ENCODE results near the gene AMOT.

The AMOT gene

DNA sequence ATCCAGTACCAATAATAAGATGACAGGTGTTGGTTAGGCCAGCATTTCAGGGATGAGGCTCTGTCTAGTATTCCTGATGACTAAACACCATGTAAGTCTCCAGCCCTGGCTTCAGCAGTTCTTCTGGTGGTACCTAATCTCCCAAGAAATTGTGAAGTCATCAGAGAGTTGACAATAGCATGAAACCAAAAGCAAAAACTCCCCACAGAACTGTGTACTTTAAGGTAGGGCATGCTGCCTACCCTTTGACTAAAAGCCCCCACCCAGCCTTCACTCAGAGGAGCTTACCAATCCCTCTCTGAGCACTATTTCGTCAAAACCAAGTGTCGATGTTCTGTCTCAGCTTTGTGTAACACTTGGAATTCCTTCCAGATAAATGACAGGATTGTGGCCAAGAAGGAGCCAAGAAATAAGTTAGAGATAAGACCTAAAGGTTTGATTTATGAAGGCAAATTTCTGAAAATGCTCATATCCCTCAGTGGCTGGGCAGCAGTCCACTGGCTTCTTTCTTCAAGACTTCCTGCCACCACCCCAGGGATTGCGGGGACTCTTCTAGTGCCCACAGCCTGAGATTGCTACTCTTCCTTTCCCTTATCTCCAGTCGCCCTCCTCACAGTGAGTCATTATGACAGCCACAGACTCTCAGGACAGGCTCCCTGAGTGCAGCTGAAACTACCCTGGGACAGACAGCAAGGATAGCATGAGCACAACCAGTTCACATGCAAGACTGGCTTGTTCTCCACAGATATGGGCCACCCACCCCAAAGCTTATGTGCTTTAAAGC, 93.6 kb downstream of the AMOT start:
- DNase-seq (ENCODE audit: low spot score), result no peak

DNA sequence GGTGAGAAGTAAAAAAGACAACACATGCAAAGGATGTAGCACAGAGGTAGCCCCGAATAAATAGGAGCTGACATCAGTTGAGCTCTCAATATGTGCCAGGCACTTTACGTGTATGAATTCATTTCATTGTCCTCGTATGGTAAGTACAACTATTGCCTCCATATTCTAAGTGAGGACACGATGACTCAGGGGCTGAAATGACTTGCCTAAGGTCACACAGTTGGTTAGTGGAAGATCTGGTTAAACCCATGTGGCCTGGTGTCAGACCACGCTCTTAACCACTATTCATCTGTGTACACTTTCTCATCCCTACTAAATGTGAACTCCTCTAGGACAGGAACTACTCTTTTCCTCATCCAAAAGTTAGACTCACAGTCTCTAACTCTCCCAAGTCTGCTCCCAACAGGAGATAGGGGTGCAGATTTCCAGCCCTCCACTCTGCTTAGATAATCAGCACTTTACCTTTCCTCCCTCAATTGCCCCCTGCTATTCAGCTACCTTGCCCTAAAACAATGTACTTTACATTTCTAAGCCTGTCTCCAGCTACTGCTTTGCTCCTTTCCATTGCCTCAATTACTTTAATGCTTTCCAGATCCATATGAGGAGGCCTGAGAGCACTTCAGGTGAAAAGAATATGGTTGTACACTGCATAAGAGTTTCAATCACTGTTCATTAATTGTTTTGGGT, 102.1 kb downstream of the AMOT start:
- TF ChIP-seq, protein P1, sequence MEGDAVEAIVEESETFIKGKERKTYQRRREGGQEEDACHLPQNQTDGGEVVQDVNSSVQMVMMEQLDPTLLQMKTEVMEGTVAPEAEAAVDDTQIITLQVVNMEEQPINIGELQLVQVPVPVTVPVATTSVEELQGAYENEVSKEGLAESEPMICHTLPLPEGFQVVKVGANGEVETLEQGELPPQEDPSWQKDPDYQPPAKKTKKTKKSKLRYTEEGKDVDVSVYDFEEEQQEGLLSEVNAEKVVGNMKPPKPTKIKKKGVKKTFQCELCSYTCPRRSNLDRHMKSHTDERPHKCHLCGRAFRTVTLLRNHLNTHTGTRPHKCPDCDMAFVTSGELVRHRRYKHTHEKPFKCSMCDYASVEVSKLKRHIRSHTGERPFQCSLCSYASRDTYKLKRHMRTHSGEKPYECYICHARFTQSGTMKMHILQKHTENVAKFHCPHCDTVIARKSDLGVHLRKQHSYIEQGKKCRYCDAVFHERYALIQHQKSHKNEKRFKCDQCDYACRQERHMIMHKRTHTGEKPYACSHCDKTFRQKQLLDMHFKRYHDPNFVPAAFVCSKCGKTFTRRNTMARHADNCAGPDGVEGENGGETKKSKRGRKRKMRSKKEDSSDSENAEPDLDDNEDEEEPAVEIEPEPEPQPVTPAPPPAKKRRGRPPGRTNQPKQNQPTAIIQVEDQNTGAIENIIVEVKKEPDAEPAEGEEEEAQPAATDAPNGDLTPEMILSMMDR (IDR thresholded peaks at IDR 0.05; ENCODE audit: extremely low read depth, missing control alignments), result no peak
- no peak for DNase-seq (ENCODE audit: low spot score)

More for the DNA sequence above, 93.6 kb downstream of the AMOT start:
- TF ChIP-seq, protein P1 (IDR thresholded peaks at IDR 0.05; ENCODE audit: extremely low read depth, missing control alignments), result no peak

DNA sequence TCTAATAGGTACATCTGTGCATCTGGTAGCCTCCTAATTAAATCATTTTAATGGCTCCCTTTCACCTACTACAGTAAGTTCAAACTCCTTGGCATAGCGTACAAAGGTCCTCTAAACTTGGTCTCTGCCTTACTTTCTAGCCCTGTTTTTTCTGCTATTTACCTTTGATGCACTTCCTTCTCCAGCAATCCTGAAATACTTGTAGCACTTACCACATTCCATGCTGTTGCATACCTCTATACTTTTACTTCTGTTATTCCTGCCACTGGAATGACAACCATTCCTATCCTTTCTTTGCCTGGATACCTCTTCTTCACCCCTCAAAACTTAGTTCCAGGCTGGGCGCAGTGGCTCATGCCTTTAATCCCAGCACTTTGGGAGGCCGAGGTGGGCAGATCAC, 104.3 kb downstream of the AMOT start:
- TF ChIP-seq, protein P1 (IDR thresholded peaks at IDR 0.05; ENCODE audit: extremely low read depth, missing control alignments), result no peak
- no peak for DNase-seq (ENCODE audit: low spot score)

DNA sequence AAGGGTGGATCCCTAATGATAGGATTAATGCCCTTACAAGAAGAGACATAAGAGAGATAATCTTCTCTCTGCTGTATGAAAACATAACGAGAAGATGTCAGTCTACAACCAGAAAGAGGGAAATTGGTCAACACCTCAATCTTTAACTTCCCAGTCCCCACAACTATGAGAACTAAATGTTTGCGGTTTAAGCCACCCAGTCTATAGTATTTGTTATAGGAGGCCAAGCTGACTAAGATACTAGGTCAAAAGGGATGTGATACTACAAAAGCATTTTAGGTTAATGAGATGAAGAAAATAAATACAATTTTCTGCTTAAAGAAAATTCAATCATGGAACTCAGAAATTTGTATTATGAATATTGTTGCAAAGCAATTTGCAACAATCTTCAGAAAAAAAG, 105.5 kb downstream of the AMOT start:
- DNase-seq (ENCODE audit: low spot score), result no peak
- TF ChIP-seq, protein P1 (IDR thresholded peaks at IDR 0.05; ENCODE audit: extremely low read depth, missing control alignments), result no peak

DNA sequence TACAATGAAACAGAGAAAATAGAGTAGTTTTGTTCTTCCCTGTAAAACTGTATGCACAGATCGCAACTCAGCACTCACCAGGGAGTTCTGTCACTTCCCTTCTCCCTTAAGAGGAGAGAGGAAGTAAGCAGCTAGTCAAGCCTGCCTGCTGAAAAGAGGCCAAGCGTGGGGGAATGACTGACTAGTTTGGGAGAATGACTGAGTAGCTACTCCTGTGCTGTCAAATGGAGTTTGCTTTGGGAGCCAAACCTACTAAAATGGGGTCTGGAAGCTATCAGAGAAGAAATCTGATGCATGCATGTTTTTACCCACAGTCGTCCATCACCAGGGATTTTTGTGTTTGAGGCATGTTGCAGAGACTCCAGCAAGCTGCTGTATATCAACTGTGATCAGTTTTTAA, 106.3 kb downstream of the AMOT start:
- DNase-seq (ENCODE audit: low spot score), result no peak
- TF ChIP-seq, protein P1 (IDR thresholded peaks at IDR 0.05; ENCODE audit: extremely low read depth, missing control alignments), result no peak

DNA sequence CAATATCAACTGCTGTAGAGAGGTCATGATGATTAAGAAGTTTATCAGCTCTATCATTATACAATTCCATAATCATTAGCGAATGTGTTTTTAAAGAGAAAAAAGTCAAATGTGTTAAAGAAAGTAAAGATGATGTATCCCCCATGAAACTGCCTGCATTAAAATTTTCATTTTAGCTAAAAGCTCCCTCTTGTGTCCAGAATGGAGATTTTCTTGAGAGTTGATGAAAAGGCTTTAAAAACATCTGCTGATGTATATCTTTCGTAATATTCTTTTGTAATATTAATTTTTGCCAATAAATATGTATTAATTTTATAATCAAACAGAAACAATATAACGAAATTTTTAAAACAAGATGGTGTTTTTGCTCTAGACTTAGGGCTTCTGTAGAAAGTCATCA, 108.8 kb downstream of the AMOT start:
- TF ChIP-seq, protein P1 (IDR thresholded peaks at IDR 0.05; ENCODE audit: extremely low read depth, missing control alignments), result no peak
- DNase-seq (ENCODE audit: low spot score), result no peak

Data from GM20000 (cell line).